Activated CD8-positive, alpha-beta memory T cell treated with anti-CD3 and anti-CD28 coated beads for 1 hour (primary cell): ENCODE data around the gene ITPK1.
"Not testable (repeated sequence)": the region's sequence is repeated elsewhere in the genome, so short reads cannot be mapped to it uniquely, and the experiment has no call there.

ENCODE experiments used
- DNase-seq, 2 donors: peaks; one replicate each; pipeline ENCODE4 v3.0.0-alpha.2; 2020; ENCODE audit warnings: low read depth in 1 of 2; ENCODE audit errors: extremely low read depth in 1 of 2

ITPK1 gene

DNA sequence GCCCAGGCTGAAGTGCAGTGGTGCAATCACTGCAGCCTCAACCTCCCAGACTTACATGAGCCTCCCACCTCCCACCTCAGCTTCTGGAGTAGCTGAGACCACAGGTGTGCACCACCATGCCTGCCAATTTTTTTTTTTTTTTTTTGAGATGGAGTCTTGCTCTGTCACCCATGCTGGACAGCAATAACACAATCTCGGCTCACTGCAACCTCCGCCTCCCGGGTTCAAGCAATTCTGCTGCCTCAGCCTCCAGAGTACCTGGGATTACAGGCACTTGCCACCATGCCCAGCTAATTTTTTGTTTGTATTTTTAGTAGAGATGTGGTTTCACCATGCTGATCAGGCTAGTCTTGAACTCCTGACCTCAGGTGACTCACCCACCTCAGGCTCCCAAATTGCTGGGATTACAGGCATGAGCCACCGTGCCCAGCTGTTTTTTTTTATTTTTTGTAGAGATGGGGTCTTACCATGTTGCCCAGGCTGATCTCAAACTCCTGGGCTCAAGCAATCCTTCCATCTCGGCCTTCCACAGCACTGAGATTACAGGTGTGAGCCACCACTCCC, 15.6 kb upstream of the ITPK1 start:
- DNase-seq: not testable (repeated sequence)

DNA sequence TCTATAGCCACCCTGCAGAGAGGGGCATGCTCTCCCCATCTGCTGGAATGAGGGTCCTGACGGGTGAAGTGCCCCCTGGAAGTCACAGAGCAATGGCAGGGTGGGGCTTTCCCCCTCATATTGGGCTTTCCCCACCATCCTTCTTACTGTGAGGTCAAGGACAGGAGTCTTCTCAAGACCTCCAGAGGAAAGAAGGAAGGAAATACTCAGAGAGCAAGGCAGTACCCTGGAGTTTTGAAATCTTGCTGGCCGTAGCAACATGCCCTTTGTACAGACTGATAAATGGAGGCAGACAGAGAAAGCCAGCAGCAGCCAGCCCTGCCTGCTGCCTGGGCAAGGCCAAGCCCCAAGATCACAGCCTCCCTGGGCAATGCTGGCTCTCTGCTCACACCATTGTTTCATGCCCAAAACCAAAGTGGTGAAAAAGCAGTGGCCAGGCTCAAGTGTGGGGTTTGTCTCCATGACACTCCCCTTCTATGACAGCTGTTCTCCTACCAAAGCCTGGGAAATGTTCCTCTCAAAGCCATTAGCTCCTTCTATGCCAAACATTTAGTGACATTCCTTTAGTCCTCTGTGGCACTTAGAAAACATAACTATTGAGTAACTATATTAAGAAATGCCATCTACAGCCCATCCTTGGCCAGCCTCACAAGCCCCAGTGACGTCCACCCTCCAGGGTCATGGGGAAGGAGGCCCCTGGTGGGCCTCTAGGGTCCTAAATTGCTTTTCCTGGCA, 13.2 kb upstream of the ITPK1 start:
- DNase-seq: no peak

DNA sequence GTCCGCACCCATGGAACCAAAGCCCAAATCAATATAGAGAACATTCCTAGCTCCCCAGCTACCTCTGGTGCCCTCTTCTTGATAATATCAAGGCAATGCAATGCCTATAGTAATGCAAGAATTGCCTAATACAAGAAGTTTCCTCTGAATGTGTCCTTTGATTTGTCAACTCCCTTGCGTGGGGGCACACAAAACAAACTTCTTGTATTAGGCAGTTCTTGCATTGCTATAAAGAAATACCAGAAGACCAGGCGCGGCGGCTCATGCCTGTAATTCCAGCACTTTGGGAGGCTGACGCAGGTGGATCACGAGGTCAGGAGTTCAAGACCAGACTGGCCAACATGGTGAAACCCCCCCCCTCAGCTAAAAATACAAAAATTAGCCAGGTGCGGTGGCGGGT, 10.4 kb upstream of the ITPK1 start:
- no peak for DNase-seq

- no peak for DNase-seq
Observed at GRCh38 chr14:93122826-93123225, 7.1 kb upstream of the ITPK1 start.

DNA sequence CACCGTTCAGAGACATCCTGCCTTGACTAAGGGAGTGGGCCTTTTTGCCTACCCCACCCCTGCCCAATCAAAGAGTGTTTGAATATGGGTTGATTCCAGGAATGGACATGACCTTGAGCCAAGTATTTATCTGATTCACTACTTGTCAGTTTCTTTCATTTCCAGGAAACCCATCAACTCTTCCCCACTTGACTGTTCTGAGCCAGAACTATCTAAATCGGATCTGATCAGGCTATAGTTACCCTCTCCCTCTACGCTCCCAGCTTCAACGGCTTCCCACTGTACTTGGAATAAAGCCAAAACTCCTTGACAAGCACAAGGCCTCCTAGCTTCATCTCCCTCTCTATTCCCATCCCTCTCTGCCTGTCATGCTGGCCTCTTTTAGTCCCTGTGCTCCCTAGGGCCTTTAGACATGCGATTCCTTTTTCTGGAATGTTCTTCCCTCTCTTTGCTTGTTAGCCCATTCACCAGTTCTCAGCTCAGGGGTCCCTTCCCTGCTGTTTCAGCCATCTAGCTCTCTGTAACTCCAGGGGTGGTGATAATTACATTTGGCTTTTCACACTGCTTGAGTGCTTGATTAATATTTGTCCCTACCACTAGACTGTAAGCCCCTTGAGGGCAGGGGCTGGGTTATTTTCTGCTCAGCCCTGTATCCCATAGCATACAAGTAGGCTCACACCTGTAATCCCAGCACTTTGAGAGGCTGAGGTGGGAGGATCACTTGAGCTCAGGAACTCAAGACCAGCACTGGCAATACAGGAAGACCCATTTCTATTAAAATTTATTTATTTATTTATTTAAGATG, 5.5 kb upstream of the ITPK1 start:
- no peak for DNase-seq

GRCh38 chr14:93120517-93120916, 4.8 kb upstream of the ITPK1 start:
- DNase-seq: no peak

DNA sequence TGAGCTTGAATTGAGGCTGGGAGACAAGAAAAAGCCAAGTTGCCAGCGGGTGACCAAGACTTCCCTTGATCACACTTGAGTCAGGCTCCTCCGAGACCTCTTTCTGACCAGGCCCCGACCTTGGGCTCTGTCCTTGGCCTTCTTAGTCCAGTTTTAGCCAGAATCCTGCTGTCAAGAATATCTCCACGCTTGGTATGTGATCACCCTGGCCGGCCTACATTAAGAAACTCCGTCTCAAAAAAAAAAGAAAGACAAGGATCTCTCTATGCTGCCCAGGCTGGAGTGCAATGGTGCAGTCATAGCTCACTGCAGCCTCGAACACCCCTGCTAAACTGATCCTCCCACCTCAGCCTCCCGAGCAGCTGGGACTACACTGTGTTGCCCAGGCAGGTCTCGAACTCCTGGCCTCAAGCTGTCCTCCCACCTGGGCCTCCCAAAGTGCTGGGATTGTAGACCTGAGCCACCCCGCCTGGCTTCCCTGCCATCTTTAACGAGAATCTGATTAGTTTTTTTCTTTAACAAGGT, 1.0 kb upstream of the ITPK1 start:
- no peak for DNase-seq

GRCh38 chr14:93115069-93115820, 480 bp downstream of the ITPK1 start:
- DNase-seq: peak; percentile 57 to 79

DNA sequence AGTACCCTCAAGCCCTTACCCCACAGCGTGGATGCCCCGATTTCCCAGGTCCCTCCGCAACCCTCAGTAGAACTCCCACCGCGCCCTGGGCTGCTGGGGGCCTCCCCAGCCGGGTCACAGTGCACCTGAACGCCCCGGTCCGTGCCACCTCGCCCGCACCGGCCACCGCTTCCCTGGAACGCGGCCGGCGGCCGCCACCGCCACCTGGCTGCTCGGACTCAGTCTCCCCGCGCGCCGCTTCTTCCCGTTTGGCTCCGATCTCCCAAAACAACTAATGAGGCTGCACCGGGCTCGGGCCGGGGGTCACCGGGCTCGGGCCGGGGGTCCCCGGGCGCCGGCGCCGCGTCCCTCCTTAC, 1.0 kb downstream of the ITPK1 start:
- no peak for DNase-seq

GRCh38 chr14:93114068-93114710, 1.5 kb downstream of the ITPK1 start:
- no peak for DNase-seq

GRCh38 chr14:93113678-93114067, 2.1 kb downstream of the ITPK1 start:
- DNase-seq: no peak

DNA sequence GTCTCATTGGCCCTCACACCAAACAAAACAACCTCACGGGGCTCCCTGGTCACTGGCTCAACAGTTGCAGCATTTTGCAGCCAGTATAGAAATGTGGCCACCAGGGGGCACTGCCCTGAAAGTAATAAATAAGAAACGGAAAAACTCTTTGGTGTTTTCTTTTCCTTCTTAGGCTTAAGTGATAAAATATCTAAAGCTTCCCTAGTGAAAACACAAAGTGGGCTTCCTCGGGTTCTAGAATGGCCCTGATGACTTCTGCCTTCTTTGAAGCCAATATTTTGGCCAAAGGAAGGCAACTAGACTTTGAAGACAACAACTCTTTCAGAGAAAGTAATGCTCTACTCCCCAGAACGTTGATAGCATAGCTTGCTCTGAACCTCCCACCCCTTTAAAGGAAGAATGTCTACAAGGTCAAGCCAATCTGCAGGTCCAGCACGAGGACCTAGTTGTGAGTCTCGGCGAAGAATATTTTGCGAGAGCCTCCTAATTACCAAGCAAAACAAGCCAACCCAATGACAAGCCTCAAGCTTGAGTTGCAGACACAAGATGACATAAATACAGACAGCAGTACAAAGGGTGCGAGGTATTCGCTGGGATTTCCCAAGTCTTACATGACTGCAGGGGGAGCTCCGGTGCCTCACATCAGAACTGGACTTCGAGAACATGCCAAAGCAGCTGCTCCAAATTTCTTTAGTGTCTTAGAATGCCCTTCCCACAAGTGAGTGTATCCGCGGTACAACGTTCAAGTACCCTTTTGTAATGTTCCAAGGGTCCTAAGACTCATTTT, 2.6 kb downstream of the ITPK1 start:
- peak; percentile 42 to 69 for DNase-seq

DNA sequence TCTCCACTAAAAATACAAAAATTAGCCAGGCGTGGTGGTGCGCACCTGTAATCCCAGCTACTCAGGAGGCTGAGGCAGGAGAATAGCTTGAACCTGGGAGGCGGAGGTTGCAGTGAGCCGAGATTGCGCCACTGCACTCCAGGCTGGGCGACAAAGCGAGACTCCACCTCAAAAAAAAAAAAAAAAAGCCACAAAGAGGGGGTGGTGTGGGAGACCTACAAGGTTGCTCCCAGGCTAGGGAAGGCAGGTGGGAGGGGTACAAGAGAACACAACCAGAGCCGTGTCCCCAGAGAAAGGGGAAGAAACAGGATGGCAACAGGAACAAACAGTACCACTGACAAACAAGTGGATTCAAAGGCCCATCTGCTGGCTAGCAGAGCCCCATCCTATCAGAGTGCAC, 4.2 kb downstream of the ITPK1 start:
- DNase-seq: not testable (repeated sequence)

GRCh38 chr14:93110856-93111419, 4.8 kb downstream of the ITPK1 start:
- DNase-seq: no peak

DNA sequence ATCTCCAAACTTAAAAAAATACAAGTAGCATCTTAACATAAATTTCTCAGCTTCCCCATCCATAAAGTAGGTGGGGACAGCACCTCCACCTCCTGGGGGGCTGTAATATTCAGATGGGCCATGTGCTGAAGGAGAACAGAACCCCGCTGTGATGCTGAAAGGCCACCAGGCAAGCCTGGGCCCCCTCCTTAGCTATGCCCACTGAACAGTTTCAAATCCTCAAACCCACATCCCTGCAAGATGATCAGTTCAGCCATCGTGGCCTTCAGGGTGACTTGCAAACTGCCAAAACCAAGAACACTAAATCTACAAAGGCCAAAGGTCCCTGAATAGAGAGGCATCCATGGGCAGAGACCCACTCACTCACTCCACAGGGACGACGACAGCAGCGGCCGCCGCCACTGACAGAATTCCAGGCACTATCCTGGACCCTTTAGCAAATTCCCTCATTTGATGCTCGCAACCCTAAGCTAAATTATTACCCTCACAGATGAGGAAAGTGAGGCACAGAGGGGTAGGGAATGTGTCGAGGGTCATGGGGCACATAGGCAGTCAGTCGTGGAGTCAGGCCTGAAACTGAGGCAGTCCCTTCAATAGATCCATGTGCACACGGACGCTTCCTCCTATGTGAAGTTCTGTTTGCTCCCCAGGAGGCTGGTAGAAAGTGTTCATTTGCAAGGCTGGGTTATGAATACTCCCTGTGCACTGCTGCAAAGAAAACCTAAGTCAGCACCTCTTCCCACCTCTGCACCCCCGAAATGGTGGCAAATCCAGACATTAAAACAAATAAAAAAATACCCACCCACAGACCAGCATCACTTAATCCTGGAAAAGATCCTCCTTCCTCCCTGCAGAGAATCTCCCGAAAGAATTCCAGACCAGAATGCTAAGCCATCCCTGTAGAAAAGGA, 5.9 kb downstream of the ITPK1 start:
- no peak for DNase-seq

DNA sequence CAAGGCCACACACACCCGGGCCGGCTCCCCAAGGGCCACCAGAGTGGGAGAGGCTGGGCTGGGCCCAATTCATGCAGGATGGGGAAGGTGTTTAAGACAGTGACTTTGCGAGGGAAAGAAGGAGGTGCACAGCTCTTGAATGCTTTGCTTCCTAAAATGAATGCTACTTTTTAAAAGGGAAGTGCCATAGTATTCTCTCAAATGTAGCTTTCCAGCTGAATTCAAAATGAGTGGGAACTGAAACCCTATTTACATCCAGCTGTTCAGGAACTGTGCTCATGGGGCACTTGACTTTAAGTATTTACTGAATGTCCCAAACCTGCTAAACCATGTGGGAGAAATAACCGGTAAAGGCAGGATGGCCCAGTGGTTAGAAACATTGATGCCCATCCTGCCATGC, 7.6 kb downstream of the ITPK1 start:
- DNase-seq: no peak

GRCh38 chr14:93107453-93107852, 8.3 kb downstream of the ITPK1 start:
- no peak for DNase-seq

DNA sequence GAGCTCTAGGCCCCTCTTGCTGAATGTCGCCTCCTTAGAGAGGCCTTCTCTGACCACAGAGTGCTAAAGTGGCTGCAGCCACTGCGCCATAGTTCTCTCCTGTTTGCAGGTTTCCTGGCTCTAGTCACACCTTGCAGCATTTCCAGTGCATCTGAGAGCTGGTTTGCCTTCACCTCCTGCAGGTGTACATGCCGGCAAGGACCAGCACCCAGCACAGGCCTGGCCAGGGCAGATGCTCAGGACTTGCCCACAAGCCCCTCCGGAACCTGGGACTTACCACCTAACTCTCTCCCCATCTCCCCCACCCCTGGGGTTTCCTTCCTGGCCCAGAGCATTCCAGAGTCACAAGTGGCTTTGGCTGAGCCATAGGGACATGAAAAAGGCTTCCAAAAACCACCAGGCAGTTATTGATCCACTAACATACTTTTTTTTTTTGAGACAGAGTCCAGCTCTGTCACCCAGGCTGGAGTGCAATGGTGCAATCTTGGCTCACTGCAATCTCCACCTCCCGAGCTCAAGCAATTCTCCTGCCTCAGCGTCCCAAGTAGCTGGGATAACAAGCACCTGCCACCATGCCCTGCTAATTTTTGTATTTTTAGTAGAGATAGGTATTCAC, 9.1 kb downstream of the ITPK1 start:
- no peak for DNase-seq
